Keratinocyte (primary cell): ENCODE data around the gene FBXO30.

Experiments used
- EZH2 ChIP-seq: IDR thresholded peaks from one replicate; pipeline ENCODE4 v1.6.1; 2012; ENCODE audit warnings: inconsistent platforms, mild to moderate bottlenecking, low read length, moderate library complexity
- TF ChIP-seq, protein P1 (sequence below), 3 experiments: IDR thresholded peaks in 1 of 3; conservative IDR thresholded peaks in 1 of 3; optimal IDR thresholded peaks in 1 of 3; 2 replicates in 2 of 3; 3 replicates in 1 of 3; pipeline versions ENCODE3 to v1.5.1; 2011; ENCODE audit warnings: low read length in 3 of 3, mild to moderate bottlenecking in 3 of 3, moderate library complexity in 2 of 3, control low read depth in 1 of 3, inconsistent platforms in 1 of 3; ENCODE audit not compliant: insufficient read depth in 2 of 3; ENCODE audit errors: extremely low read depth in 1 of 3

DNA sequence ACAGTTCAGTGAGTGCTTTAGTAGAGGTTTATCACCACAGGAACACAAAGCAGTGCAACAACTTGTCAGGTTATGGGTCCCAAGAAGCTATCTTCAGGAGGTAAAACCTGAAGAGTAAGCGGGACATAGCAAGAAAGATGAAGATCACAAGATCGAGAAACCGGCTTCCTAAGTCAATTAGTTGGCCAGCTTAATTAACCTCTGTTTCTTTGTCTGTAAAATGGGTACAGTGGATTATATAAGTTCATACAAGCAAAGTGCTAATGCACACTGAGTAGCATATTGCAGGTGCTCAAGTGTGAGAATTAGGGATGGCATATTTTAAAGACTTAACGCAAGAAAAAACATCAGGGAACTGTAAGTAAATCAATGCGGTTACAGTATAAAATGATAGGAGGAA, 12.5 kb downstream of the FBXO30 start:
- TF ChIP-seq, protein P1, sequence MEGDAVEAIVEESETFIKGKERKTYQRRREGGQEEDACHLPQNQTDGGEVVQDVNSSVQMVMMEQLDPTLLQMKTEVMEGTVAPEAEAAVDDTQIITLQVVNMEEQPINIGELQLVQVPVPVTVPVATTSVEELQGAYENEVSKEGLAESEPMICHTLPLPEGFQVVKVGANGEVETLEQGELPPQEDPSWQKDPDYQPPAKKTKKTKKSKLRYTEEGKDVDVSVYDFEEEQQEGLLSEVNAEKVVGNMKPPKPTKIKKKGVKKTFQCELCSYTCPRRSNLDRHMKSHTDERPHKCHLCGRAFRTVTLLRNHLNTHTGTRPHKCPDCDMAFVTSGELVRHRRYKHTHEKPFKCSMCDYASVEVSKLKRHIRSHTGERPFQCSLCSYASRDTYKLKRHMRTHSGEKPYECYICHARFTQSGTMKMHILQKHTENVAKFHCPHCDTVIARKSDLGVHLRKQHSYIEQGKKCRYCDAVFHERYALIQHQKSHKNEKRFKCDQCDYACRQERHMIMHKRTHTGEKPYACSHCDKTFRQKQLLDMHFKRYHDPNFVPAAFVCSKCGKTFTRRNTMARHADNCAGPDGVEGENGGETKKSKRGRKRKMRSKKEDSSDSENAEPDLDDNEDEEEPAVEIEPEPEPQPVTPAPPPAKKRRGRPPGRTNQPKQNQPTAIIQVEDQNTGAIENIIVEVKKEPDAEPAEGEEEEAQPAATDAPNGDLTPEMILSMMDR (optimal IDR thresholded peaks at IDR 0.05 in 1 of 3, IDR thresholded peaks at IDR 0.05 in 1 of 3, conservative IDR thresholded peaks at IDR 0.05 in 1 of 3; ENCODE audit: extremely low read depth in 1 of 3, insufficient read depth in 2 of 3, low read length in 3 of 3) = no peak
- TF ChIP-seq EZH2 = no peak
